A549 treated with GW870086 at 1 μM for 4 hours (cell line): Measurements from ENCODE around the gene AKAP13. TPM values are rescaled to one million over a fixed set of nuclear protein-coding genes. Genes with fewer than 3 reads are reported as not detected.

Source experiments
- total RNA-seq: library from RNA; stranded (reverse); fragments of 200-300 nt; extraction: Qiagen RNA extraction; gene quantifications from 5 replicates; pipeline ENCODE4 v1.2.3, GENCODE V29; 2022; ENCODE audit warnings: low read depth

The AKAP13 gene, protein sequence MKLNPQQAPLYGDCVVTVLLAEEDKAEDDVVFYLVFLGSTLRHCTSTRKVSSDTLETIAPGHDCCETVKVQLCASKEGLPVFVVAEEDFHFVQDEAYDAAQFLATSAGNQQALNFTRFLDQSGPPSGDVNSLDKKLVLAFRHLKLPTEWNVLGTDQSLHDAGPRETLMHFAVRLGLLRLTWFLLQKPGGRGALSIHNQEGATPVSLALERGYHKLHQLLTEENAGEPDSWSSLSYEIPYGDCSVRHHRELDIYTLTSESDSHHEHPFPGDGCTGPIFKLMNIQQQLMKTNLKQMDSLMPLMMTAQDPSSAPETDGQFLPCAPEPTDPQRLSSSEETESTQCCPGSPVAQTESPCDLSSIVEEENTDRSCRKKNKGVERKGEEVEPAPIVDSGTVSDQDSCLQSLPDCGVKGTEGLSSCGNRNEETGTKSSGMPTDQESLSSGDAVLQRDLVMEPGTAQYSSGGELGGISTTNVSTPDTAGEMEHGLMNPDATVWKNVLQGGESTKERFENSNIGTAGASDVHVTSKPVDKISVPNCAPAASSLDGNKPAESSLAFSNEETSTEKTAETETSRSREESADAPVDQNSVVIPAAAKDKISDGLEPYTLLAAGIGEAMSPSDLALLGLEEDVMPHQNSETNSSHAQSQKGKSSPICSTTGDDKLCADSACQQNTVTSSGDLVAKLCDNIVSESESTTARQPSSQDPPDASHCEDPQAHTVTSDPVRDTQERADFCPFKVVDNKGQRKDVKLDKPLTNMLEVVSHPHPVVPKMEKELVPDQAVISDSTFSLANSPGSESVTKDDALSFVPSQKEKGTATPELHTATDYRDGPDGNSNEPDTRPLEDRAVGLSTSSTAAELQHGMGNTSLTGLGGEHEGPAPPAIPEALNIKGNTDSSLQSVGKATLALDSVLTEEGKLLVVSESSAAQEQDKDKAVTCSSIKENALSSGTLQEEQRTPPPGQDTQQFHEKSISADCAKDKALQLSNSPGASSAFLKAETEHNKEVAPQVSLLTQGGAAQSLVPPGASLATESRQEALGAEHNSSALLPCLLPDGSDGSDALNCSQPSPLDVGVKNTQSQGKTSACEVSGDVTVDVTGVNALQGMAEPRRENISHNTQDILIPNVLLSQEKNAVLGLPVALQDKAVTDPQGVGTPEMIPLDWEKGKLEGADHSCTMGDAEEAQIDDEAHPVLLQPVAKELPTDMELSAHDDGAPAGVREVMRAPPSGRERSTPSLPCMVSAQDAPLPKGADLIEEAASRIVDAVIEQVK (N-terminal part only)
- 91.9 to 110 TPM (median 101 TPM) in 5 replicates for total RNA-seq

GRCh38 chr15:85380217-85380811 lies at the start of gene AKAP13:
AKAP13 (plus strand) TSS chr15:85380603; CDS start chr15:85485721, 105,118 bp downstream.

GRCh38 chr15:85794598-85795336 lies 414.4 kb downstream of the AKAP13 start, which contains the start of gene KLHL25:
KLHL25 (minus strand) TSS chr15:85794925; CDS start chr15:85769810, 25,115 bp downstream.

